NCI-H1417 treated with DMSO at 0.1 percent for 48 hours (cell line): ENCODE data around the gene ZNF582.
"Not testable (repeated sequence)": the region's sequence is repeated elsewhere in the genome, so short reads cannot be mapped to it uniquely, and the experiment has no call there.

ENCODE experiments used
- DNase-seq: peaks from one replicate; lab custom pipeline; 2025; lab: John Stamatoyannopoulos, UW

The ZNF582 gene

DNA sequence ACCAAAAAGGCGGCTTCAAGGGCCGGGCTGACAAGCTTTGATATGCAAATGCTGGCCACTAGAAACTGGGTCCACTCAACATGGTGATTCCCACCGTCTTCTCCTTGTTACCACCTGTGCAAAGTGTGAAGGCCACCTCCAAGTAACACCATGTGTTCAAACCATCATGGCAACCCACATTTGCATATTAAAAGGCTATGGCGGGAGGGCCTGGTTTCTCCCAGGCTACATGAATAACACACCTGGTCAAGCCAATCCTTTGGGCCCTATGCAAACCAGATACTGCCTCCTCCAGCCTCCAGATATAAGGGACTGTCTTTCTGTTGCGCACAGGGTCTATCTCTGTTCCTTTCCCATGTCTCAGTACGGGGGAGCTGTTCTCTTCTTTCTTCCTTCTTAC, 42.1 kb downstream of the ZNF582 start:
- no peak for DNase-seq

DNA sequence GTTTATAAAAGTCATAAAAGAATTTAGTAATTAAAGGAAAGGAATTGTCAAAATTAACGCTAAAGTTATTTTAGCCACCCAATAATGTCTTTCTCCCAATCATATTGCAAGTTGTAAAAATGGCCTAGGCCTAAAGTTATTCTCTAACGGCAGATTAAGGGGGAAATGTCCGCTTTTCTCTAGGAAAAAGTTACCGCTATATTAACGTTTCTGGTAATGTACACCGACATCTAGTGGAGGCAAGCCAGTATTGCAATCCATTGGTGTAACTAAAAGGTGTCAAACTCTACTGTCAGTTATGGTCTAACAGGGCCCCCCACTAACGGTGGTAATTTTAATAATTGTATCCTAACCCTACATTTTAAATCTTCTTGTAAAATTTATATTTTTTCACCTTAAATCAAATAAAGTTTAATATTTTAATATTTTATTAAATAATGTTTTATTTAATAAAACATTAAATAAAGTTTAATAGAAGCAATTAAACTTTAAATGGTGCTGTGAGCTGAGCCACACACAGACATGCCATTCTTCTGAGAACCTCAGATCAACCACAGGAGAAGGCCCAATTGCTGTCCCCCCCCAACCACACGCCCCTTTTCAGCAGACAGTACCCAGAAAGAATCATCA, 42.8 kb downstream of the ZNF582 start:
- DNase-seq: no peak

DNA sequence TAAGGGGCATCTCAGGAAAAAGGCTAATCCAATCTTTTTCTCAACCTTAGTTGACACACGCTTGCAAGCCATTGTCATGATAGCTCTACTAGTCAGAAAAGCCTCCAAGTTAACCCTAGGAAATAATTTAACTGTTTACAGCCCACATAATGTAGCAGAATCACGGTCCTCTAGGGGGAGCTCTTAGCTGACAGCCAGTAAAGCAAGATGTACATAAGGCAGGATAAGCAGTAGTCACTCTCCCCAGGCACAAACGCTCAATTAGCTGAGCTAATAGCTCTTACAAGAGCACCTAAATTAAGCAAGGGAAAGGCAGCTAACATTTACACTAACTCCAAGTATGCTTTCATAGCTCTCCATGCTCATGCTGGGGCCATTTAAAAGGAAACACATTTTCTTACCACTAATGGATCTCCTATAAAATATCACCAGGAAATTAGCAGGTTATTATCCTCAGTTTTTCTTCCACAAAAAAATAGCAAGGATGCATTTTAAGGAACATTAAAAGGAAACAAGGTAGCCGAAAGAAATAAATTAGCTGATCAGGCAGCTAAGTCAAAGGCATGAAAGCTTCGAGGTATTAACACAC, 45.0 kb downstream of the ZNF582 start:
- DNase-seq: no peak

- no peak for DNase-seq
Observed at GRCh38 chr19:56347163-56347778, 46.1 kb downstream of the ZNF582 start.

DNA sequence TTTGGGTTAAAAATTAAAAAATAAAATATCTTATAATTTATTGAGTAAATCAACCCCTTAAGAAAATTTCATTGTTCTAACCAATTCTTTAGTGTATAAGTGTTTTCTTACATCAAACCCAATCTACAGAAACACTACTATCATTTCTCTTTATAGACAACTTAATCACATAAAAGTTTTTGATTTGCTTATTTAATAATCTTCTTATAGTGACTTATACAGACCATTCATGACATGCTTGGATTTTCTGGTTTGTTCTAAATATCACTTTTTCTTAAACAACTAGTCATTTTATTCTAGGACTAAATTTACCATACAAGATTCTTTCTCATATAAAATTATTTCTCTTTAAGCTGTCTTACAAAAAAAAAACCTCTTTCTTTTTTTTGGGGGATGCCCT, 51.4 kb downstream of the ZNF582 start:
- DNase-seq: no peak

DNA sequence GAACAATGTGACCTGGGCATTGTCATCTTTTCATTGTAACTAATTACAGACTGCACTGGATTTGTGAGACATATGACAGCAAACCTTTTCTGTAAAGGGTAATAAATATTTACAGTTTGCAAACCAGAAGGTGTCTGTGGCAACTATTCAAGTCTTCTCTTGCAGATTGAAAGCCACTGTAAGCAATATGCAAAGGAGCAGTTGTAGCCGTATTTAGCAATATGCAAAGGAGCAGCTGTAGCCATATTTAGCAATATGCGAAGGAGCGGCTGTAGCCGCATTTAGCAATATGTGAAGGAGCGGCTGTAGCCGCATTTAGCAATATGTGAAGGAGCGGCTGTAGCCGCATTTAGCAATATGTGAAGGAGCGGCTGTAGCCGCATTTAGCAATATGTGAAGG, 54.3 kb downstream of the ZNF582 start:
- not testable (repeated sequence) for DNase-seq

GRCh38 chr19:56337077-56337476, 56.3 kb downstream of the ZNF582 start:
- DNase-seq: not testable (repeated sequence)

DNA sequence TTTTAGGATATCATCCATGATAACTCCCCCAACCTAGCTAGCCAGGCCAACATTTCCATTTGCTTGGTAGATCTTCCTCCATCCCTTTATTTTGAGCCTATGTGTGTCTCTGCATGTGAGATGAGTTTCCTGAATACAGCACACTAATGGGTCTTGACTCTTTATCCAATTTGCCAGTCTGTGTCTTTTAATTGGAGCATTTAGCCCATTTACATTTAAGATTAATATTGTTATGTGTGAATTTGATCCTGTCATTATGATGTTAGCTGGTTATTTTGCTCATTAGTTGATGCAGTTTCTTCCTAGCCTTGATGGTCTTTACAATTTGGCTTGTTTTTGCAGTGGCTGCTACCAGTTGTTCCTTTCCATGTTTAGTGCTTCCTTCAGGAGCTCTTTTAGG, 58.0 kb downstream of the ZNF582 start:
- not testable (repeated sequence) for DNase-seq

GRCh38 chr19:56333506-56333905, 59.8 kb downstream of the ZNF582 start:
- DNase-seq: no peak
